ENCODE results near the gene RAP2B.

DNA sequence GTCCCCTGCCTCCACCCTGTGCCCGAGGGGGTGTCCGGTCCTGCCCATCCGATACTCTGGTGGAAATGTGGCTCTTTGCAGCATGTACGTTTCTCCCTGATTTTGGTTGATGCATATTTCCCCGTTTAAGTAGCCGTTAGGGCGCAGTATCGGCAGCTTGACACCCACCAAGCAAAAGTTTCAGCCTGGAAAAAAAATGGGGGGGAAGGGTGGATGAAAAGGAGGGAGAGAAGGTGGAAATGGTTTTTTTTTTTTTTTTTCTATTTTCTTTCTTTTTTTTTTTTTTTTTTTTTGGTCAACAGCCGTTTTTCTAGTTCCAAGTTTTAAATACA lies 1.3 kb downstream of the RAP2B start:
- TF ChIP-seq, protein P1, sequence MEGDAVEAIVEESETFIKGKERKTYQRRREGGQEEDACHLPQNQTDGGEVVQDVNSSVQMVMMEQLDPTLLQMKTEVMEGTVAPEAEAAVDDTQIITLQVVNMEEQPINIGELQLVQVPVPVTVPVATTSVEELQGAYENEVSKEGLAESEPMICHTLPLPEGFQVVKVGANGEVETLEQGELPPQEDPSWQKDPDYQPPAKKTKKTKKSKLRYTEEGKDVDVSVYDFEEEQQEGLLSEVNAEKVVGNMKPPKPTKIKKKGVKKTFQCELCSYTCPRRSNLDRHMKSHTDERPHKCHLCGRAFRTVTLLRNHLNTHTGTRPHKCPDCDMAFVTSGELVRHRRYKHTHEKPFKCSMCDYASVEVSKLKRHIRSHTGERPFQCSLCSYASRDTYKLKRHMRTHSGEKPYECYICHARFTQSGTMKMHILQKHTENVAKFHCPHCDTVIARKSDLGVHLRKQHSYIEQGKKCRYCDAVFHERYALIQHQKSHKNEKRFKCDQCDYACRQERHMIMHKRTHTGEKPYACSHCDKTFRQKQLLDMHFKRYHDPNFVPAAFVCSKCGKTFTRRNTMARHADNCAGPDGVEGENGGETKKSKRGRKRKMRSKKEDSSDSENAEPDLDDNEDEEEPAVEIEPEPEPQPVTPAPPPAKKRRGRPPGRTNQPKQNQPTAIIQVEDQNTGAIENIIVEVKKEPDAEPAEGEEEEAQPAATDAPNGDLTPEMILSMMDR (IDR thresholded peaks at IDR 0.05): no peak
- no peak for TF ChIP-seq POLR2A (IDR thresholded peaks at IDR 0.05)
